GM19023 (cell line): ENCODE results near the gene QARS1.
A peak's percentile ranks its signal among the peaks of the same experiment; 100 is the strongest.

Source experiments
- ATAC-seq: cut with Tn5 transposase; IDR thresholded peaks from one replicate; pipeline ENCODE4 v1.9.1; 2021; ENCODE audit warnings: mild to moderate bottlenecking, moderate library complexity; ENCODE audit not compliant: unreplicated experiment

QARS1 gene

GRCh38 chr3:49104427-49105291 is at the start of gene QARS1:
QARS1 (minus strand) TSS chr3:49104757; CDS start chr3:49104733, 24 bp downstream.
- peak; percentile 83 for ATAC-seq

DNA sequence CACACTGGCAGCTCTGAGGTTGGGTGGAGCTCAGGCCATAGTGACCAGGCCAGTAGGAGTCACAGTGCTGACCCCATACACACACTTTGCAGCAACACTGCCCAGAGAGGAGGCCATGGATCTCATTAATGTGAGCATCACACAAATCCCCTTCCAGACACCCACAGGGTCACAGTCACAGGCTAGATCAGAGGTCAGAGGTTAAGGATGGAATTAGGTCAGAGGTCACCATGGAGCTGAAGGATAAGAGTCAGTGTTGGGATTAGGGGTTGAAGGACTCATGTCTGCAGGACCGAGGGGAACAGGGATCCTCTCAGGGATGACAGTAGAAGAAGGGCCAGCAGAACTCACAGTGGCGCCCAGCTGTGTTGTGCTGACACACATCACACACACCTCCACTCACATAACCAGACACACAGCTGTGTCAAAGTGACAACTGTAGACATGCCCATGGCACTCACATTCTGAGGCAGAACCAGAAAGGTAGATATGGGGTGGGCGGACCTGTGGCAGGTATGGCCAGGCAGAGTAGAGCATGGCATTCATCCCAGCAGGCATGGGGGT is 48.9 kb upstream of the QARS1 start:
- ATAC-seq: no peak

DNA sequence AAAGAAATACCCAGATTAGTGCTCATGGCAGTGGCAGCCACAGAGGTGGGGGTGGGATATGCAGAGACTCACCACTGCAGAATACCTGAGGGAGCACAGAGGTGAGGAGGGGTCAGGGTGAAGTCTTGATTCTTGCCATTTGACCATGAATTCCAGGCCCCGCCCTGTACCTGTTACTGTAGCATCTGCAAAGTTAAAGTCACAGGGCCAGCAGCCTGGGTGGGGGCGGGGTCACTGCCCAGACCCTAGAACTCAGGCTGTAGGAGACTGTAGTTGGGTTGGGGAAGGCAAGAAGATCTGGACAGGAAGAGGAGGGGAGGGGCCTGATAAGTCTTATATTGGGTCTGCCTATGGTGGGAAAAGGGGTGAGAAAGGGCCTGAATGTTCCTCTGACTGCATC is 47.1 kb upstream of the QARS1 start:
- ATAC-seq: no peak

- no peak for ATAC-seq
Measured at GRCh38 chr3:49148159-49148558, 43.6 kb upstream of the QARS1 start.

- ATAC-seq: no peak
Measured at GRCh38 chr3:49140080-49140479, 35.5 kb upstream of the QARS1 start.

DNA sequence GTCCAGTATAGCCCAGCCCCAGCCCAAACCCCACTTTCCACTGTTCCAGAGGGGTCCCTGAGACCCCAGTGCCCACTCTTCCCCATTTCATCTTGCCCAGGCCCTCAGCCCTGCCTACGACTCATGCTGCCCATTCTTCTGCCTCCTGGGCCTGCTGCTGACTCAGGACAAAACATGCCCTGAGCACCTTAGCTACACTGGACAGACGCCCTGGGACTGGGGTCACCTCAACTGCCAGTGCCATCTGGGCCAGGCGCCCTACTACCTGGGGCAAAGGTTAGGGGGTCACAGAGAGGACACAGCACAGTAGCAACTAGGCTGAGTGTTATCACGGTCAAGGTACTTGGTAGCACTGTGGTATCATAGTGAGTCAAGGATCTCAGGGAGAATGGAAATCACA is 30.9 kb upstream of the QARS1 start:
- no peak for ATAC-seq

GRCh38 chr3:49134471-49135265 is 30.1 kb upstream of the QARS1 start:
- ATAC-seq: no peak

- ATAC-seq: no peak
Measured at GRCh38 chr3:49133226-49133951, 28.8 kb upstream of the QARS1 start.

DNA sequence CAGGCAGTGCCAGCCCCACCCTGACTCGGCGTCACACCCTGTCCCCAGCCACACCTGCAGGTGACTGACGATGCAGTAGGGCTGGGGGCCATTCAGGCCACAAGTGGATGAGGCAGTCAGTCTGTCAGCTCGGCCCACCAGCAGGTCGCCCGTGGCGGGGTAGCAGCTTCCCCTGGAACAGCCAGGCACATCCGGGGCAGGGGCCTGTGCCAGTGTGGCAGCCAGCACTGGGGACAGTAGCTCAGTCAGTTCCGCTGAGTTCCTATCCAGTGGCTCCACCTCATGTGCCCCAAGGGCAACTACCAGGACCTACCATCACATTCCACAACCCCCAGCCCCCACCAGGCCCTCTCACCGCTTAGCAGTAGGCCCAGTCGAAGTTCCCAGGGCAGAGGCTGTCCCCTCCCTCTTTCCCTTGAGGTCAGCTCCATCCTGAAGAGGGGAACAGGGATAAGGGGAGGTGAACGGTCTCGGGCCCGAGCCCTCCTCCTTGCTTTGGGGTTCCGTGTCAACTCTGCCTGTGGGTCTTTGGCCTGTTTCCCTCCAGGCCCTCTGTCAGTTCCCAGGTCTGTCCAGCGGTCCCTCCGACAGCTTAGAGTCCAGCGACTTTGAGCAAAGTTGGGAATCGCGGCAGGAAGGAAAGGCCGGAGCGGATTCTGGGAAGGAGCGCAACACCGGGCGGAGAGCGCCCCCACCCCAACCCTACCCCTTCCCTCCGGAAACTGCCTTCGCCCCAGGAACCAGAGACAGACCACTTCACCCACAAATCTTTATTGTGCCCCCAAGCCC is 28.1 kb upstream of the QARS1 start, which contains the start of gene LAMB2:
TSS of gene LAMB2 (minus strand) at position 614 of the 789 bp plus-strand sequence. CDS start at position 431, 183 bp downstream.
- ATAC-seq: no peak

GRCh38 chr3:49132073-49132436 is 27.5 kb upstream of the QARS1 start:
- ATAC-seq: no peak

DNA sequence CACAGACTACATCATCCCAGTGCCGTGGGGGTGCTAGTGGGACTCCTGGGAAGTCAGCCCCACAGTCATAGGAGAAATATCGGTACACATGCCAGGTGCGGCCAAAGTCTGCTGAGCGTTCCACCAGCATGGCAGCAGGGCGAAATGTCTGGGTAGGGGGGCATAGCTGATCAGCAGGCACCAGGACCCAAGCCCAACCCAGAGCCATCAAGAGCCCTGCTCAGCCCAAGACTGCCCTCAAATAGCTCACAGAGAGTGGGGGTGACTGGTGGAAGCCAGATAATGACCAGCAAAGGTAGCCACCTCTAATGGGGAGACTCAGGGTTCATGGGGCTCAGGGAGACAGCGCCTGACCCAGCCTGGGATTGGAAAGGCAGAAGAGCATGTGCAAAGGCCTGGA is 27.0 kb upstream of the QARS1 start:
- no peak for ATAC-seq

DNA sequence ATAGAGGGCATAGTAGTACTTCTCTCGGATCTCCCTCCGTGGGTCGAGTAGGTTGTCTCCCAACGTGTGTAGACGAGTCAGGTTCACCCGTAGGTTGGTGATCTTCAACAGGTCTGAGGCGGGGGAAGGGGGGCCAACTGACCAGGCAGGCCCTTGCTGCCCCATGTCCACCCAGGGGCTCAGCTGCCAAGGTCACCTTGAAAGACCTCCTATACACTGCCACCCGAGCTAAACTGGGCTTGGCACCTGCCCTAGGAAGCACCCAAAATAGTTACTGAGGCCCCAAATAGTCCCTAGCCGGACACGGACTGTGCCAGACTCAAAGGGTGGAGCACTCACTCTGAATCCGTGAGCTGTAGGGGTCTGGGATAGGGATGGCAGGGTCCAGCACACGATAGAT is 26.5 kb upstream of the QARS1 start:
- no peak for ATAC-seq

- no peak for ATAC-seq
Measured at GRCh38 chr3:49124991-49125670, 20.6 kb upstream of the QARS1 start.

DNA sequence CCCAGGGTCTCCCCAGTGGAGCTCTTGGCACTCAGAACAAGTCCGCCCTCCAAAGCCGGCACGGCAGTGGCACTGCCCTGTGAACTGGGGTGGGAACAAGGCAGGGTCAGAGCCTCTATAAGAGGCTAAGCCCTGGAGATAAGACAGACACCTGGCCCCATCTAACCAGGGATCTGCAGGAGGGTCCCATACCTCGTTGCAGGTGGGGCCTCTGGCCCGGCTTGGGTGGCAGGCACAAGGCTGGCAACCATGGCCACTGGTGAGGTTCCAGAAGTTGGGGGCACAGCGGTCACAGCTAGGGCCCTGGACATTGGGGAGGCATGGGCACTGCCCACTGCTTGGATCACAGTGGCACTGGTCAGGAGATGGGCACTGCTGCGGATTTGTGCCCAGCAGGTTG is 19.6 kb upstream of the QARS1 start:
- no peak for ATAC-seq

DNA sequence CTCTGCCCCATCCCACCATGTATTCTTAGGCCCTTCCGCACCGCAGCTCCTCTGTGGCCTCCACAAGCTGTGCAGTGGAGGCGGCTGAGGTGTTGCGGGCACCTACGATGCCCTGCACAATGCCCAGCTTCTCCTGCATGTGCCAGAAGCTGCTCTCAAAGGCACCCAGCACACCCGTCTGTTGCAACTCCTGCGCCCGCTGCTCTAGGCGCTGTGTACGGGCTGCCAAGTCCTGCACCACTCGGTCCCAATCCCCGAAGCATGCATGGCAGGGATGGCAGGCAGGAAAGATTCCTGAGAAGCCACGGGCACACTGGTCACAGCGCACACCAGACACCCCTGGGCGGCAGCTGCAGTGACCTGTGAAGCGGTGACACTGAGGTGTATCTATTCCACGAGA is 19.1 kb upstream of the QARS1 start:
- ATAC-seq: no peak

DNA sequence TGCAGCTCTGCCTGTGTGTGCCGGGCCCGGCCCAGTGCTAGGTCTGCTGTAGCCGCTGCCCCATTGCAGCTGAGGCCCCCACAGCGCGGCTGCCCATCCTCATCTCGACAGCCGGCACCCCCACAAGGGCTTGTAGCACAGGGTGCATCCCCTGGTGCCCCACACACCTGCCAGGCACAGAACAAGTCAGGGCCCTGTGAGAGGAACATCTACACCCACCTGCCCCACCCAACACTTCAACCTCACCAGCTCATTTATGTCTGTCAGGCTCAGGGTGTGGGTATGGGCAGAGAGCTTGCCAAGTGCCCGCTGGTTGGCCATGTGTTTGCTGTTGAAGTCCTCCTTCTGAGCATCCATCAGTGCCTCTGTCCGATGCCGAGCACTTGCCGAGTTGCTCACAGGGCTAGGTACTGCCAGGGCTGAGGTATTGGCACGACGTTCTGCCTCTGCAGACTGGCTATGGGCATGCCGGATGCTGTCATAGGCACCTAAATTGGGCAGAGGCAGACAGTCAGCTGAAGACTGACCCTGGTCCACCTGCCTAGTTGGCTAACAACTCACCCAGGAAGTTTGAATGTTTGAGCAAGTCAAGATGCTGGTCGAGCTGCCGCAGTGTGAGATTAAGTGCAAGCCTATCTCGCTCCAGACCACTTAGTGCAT is 18.5 kb upstream of the QARS1 start:
- ATAC-seq: no peak

GRCh38 chr3:49122451-49122850 is 17.9 kb upstream of the QARS1 start:
- no peak for ATAC-seq

DNA sequence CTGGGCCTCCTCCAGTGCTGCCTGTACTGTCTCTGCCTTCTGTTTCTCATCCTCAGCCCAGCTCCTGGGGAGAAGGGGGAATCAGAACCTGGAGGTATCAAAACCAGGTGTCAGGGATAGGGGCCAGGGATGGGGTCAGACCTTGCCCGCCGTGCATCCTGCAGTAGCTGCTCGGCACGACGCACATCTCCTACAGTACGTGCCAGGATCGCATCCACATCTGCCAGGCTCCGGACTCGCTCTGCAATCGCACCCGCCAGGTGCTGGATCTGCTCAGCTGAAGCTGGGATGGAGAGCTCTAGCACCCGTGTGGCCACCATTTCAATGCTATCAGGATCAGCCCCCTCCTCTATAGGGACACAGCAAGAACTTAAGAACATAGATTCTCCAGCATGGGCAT is 17.5 kb upstream of the QARS1 start:
- ATAC-seq: no peak

DNA sequence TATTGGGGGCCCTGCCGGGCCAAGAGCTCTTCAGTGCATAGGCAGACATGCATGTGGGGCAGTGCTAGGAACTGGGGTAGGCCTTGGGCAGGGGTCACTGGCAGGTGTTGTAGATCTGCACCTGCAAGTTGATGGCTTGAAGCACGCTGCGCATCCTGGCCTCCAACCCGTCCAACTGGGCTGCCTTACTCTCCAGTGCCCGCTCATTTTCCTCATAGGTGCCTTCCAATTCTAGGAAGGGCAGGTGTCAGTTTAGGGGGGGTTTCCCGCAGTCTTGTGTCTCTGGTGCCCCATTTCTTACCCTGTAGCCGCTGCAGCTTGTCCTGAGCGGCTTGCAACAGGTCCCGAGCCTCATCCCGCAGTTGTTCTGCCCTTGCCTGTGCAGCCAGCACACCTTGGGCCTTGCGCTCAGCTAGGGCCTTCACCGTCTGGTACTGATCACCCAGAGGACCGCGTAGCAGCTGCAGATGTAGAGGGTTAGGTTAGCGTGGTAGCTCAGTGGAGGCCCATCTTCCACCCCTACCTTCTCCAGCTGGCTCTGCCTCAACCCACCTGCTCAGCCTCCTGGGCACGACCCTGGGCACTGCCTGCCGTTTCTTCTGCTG is 16.7 kb upstream of the QARS1 start:
- ATAC-seq: no peak
